Smooth muscle cell of the pulmonary artery (primary cell): Measurements from ENCODE around the gene GFRA4. TPM values are rescaled to one million over a fixed set of nuclear protein-coding genes. Genes with fewer than 3 reads are reported as not detected.

ENCODE experiments used
- total RNA-seq: library from RNA; depleted of rRNA; stranded (reverse); fragments of >200 nt; gene quantifications from 2 replicates; pipeline ENCODE4 v1.2.3, GENCODE V29; 2014

GFRA4 gene, protein sequence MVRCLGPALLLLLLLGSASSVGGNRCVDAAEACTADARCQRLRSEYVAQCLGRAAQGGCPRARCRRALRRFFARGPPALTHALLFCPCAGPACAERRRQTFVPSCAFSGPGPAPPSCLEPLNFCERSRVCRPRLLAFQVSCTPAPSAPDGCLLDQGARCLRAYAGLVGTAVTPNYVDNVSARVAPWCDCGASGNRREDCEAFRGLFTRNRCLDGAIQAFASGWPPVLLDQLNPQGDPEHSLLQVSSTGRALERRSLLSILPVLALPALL
- total RNA-seq, result not detected in 2 replicates

GRCh38 chr20:3663031-3663701, at the start of gene GFRA4:
Gene GFRA4, minus strand, starts transcription at chr20:3663399. Its CDS starts 0 bp downstream, at chr20:3663399.

GRCh38 chr20:3712279-3712873, 49.2 kb upstream of the GFRA4 start, which contains the start of gene SIGLEC1:
Gene SIGLEC1, minus strand, starts transcription at chr20:3712600. Its CDS starts 5,472 bp downstream, at chr20:3707128.

GRCh38 chr20:3681931-3682781, 19.0 kb upstream of the GFRA4 start, which contains the start of gene ADAM33:
Gene ADAM33, minus strand, starts transcription at chr20:3682010. Its CDS starts 6 bp downstream, at chr20:3682004.

Other genes with a start within 250 kb of the GFRA4 start
- gene ATRN, start 192.4 kb downstream of the GFRA4 start, total RNA-seq, result 93.4 and 93.8 TPM in 2 replicates
- gene ADAM33, start 18.6 kb upstream of the GFRA4 start, total RNA-seq, result 11.3 and 15.3 TPM in 2 replicates
- not detected in 2 replicates for gene SIGLEC1, start 49.2 kb upstream of the GFRA4 start, total RNA-seq
- gene HSPA12B, start 69.3 kb upstream of the GFRA4 start, total RNA-seq, result 0.03 TPM in 1 of 2 replicates, not detected in the other
- 17.5 and 32.5 TPM in 2 replicates for gene ADISSP, start 104.4 kb upstream of the GFRA4 start, total RNA-seq
- gene SPEF1, start 118.0 kb upstream of the GFRA4 start, total RNA-seq, result 0.13 and 0.20 TPM in 2 replicates
- gene CENPB, start 123.3 kb upstream of the GFRA4 start, total RNA-seq, result 101 and 113 TPM in 2 replicates
- gene CDC25B, start 132.9 kb upstream of the GFRA4 start, total RNA-seq, result 32.2 and 33.4 TPM in 2 replicates
- 18.2 and 19.5 TPM in 2 replicates for gene AP5S1, start 157.1 kb upstream of the GFRA4 start, total RNA-seq
- gene MAVS, start 183.4 kb upstream of the GFRA4 start, total RNA-seq, result 30.9 and 34.4 TPM in 2 replicates
- gene PANK2, start 226.0 kb upstream of the GFRA4 start, total RNA-seq, result 41.0 and 41.4 TPM in 2 replicates